Natural killer cell (primary cell): ENCODE data around the gene KCNT1. TPM values are rescaled to one million over a fixed set of nuclear protein-coding genes. Genes with fewer than 3 reads are reported as not detected.

ENCODE experiments used
- ATAC-seq, 3 donors: fragments of 150-1000 bp in 2 of 3; fragments of 200-7000 bp in 1 of 3; cut with Tn5 transposase; 1 replicate in 1 of 3; 2 replicates in 2 of 3; pipeline ENCODE4 v1.10.0; 2021; ENCODE audit warnings: mild to moderate bottlenecking in 2 of 3, moderate library complexity in 2 of 3
- DNase-seq, 2 donors: peaks; one replicate each; pipeline versions ENCODE4 v3.0.0 to v3.0.0-alpha.2; 2013 to 2021; ENCODE audit warnings: mixed read lengths in 1 of 2
- H3K27ac ChIP-seq: one replicate; pipeline ENCODE4 v1.5.1; 2013; ENCODE audit warnings: mild to moderate bottlenecking, low read length
- H3K27me3 ChIP-seq: one replicate; pipeline ENCODE4 v1.6.1; 2013; ENCODE audit warnings: low read length; ENCODE audit not compliant: control insufficient read depth, insufficient read depth
- H3K36me3 ChIP-seq: one replicate; pipeline ENCODE4 v1.6.1; 2013; ENCODE audit warnings: low read length; ENCODE audit not compliant: control insufficient read depth, insufficient read depth
- H3K4me1 ChIP-seq: one replicate; pipeline ENCODE4 v1.6.1; 2013; ENCODE audit warnings: low read length; ENCODE audit not compliant: control insufficient read depth, insufficient read depth
- H3K4me3 ChIP-seq: one replicate; pipeline ENCODE4 v1.5.1; 2013; ENCODE audit warnings: low read length
- H3K9me3 ChIP-seq: one replicate; pipeline ENCODE4 v1.6.1; 2013; ENCODE audit warnings: low read length; ENCODE audit not compliant: control insufficient read depth, insufficient read depth
- H3K27ac Mint-ChIP-seq, 2 donors: one replicate each; pipeline ENCODE4 v1.8.0; 2022; ENCODE audit warnings: mild to moderate bottlenecking in 2 of 2, mixed read lengths in 2 of 2, moderate library complexity in 1 of 2
- H3K27me3 Mint-ChIP-seq, 2 donors: one replicate each; pipeline ENCODE4 v1.8.0; 2022; ENCODE audit warnings: low read depth in 2 of 2, mixed read lengths in 2 of 2
- H3K36me3 Mint-ChIP-seq: one replicate; pipeline ENCODE4 v1.8.0; 2022; ENCODE audit warnings: mixed read lengths
- H3K4me1 Mint-ChIP-seq, 2 donors: one replicate each; pipeline ENCODE4 v1.8.0; 2022; ENCODE audit warnings: mixed read lengths in 2 of 2
- H3K4me3 Mint-ChIP-seq: one replicate; pipeline ENCODE4 v1.8.0; 2022; ENCODE audit warnings: mild to moderate bottlenecking, moderate library complexity, mixed read lengths
- H3K9me3 Mint-ChIP-seq, 2 donors: one replicate each; pipeline ENCODE4 v1.8.0; 2022; ENCODE audit warnings: mixed read lengths in 2 of 2
- CTCF ChIP-seq: fragments of 200-600 bp; IDR thresholded peaks from one replicate; pipeline ENCODE4 v1.8.0; 2022; ENCODE audit warnings: antibody characterized with exemption
- WGBS: methylation state at CpG from one replicate; pipeline ENCODE4 v1.1.7; 2013; ENCODE audit warnings: missing lambda C conversion rate; ENCODE audit not compliant: insufficient coverage; 5-methylcytosine and 5-hydroxymethylcytosine counted together
- intact Hi-C: fragments of 100-400 bp; cut with micrococcal nuclease; formaldehyde crosslinking; loops from one replicate; pipeline ENCODE4 v1.14.2; 2022
- total RNA-seq, 4 donors: library from RNA; stranded (reverse); fragments of 120-200 nt in 1 of 4; gene quantifications; one replicate each; pipeline versions ENCODE4 v1.2.3 to v1.2.4, GENCODE V29; 2013 to 2022

The KCNT1 gene
- total RNA-seq, 3 donors from 2014 or later (not counting 1 experiment from before 2014, with no cell fraction given): 0.52 to 1.2 (median 0.88) TPM

DNA sequence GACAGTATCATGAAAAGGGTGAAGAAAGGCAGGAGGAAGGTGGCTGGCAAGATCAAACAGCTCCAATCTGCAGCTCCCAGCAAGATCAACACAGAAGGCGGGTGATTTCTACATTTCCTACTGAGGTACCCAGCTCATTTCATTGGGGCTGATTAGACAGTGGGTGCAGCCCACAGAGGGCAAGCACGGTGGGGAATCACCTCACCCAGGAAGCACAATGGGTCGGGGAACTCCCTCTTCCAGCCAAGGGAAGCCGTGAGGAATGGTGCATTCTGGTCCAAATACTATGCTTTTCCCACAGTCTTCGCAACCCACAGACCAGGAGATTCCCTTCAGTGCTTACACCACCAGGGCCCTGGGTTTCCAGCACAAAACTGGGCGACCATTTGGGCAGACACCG is 138.6 kb downstream of the KCNT1 start:
- 95% methylated on average over 7 of the region's 7 CpGs for WGBS

More for the DNA sequence above, 138.6 kb downstream of the KCNT1 start:
- TF ChIP-seq CTCF: no peak
- H3K27me3 Mint-ChIP-seq: no peaks in the 10 kb centered on the region
- Histone ChIP-seq H3K4me1 (no peaks in the 10 kb centered on the region), H3K27me3 (no peaks in the 10 kb centered on the region), H3K36me3 (peaks cover 9% of the 10 kb centered on the region), H3K4me3 (no peak overlapping the region), H3K27ac (no peak overlapping the region), H3K9me3 (no peaks in the 10 kb centered on the region)
- peaks cover 9 to 19% of the 10 kb centered on the region in 2 donors for H3K4me1 Mint-ChIP-seq
- intact Hi-C loops: no loop called here
- no peak overlapping the region for H3K27ac Mint-ChIP-seq
- no peak overlapping the region for H3K4me3 Mint-ChIP-seq
- peaks cover 6 to 7% of the 10 kb centered on the region in 2 donors for H3K9me3 Mint-ChIP-seq
- peaks cover 19% of the 10 kb centered on the region for H3K36me3 Mint-ChIP-seq
- ATAC-seq (no peak), DNase-seq (no peak)

Other genes starting within 250 kb of the KCNT1 start
- gene PPP1R26, start 222.4 kb upstream of the KCNT1 start, total RNA-seq: 1 to 10 TPM; 3.2 to 5.3 (median 3.6) TPM
- 10 to 100 TPM; 15.6 to 26.7 (median 24.7) TPM for gene MRPS2, start 201.5 kb upstream of the KCNT1 start, total RNA-seq
- gene LCN1, start 180.7 kb upstream of the KCNT1 start, total RNA-seq: not detected
- not detected for gene OBP2A, start 156.1 kb upstream of the KCNT1 start, total RNA-seq
- not detected for gene PAEP, start 140.4 kb upstream of the KCNT1 start, total RNA-seq
- not detected for gene GLT6D1, start 62.6 kb upstream of the KCNT1 start, total RNA-seq
- not detected for gene LCN9, start 38.9 kb upstream of the KCNT1 start, total RNA-seq
- not detected for gene SOHLH1, start 2.7 kb upstream of the KCNT1 start, total RNA-seq
- gene CAMSAP1, start 205.4 kb downstream of the KCNT1 start, total RNA-seq: 10 to 100 TPM; 25.9 to 33.5 (median 28.1) TPM